ENCODE results near the gene PRM3.

The PRM3 gene, protein sequence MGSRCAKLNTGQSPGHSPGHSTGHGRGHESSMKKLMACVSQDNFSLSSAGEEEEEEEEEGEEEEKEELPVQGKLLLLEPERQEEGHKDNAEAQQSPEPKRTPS

DNA sequence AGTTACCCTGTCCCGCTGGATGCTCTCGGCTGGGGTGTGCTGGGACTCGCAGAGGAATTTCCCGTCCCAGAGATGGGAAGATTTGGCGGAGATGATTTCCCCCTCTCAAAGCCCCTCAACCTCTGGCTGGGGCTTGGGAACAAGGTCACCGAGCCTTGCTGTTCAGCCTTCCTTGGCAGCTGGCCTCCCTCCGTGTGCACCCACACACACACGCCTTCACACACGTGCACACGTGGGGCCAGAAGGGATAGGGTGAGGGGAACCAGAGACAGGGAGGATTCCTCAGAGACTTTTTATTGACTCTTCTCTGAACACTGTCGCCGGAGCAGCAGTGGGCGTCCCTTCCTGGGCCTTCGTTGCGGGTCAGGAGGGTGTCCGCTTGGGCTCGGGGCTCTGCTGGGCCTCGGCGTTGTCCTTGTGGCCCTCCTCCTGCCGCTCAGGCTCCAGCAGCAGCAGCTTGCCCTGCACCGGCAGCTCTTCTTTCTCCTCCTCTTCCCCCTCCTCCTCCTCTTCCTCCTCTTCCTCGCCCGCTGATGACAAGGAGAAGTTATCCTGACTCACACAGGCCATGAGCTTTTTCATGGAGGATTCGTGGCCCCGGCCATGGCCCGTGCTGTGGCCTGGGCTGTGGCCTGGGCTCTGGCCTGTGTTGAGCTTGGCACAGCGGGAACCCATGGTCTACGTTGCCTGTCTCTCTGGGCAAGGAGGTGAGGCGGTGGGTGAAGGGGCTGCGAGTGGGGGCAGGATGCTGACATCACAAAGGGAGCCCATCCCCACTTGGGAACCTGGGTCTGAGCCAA is at the start of gene PRM3:
Gene PRM3 (minus strand): TSS at position 709 of the 800 bp plus-strand sequence. CDS start 34 bp downstream, at position 675.
- in situ Hi-C loops (cut with HindIII; ENCODE audit: low sequenced_read_pairs) = no loop called here

DNA sequence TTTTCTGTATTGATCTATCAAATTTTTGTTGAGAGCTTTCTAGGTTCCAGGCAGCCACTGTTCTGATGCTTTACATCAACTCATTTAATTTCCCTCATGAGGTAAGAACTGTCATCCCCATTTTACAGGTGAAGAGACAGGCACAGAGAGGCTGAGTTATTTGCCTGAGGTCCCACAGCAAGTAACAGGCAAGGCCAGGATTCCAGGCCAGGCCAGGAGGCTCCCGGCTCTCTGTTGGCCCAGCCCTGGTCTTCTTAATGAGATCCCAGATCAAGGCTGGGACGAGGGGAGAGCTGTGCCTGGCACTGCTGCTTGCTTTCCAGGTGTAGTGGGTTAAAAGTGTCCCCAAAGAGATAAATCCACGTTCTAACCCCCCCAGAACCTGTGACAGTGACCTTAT is 49.4 kb upstream of the PRM3 start:
- in situ Hi-C loops (cut with HindIII; ENCODE audit: low sequenced_read_pairs) = no loop called here

DNA sequence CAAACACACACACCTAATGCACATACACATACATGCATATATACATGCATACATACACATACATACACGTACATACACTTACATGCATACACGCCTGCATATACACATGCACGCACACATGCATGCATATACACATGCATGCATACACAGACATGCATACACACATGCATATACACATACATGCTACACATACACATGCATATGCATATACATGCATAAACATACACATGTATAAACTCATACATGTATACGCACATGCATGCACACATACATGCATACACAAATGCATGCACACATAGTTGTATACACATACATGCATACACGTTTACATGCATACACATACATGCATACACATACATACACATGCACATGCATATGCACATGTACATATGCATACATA is 48.2 kb upstream of the PRM3 start:
- in situ Hi-C loops (cut with HindIII; ENCODE audit: low sequenced_read_pairs) = no loop called here

DNA sequence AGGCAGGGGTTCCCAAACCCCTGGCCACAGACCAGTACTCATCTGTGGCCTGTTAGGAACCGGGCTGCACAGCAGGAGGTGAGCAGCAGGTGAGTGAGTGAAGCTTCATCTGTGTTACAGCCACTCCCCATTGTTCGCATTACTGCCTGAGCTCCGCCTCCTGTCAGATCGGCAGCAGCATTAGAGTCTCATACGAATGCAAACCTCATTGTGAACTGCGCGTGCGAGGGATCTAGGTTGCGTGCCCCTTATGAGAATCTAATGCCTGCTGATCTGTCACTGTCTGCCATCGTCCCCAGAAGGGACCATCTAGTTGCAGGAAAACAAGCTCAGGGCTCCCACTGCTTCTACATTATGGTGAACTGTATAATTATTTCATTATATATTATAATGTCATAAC is 46.7 kb upstream of the PRM3 start:
- in situ Hi-C loops (cut with HindIII; ENCODE audit: low sequenced_read_pairs) = no loop called here

DNA sequence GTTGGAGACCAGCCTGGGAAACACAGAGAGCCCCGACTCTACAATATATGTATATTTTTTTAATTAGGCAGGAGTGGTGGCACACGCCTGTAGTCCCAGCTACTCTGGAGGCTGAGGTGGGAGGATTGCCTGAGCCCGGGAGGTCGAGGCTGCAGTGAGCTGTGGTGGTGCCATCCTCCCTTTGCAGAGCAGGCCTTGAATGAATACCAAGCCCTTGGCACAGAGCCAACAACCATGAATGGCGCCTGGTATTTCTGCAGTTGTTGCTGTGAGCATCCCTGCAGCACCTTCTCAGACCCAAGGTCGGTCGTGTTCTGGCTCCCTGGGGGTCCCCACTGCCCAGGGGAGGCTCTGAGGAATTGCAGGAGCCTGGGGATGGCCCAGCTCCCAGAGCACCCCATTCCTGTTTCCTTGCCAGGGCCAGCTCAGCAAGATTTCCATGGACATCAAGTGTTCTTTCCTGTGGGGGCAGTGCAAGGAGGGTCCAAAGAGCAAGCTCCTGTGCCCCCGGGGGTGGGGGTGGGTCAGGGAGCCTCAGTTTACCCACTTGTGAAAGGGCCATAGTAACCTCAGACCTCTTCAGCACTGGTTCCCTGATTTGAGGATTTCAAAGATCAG is 46.2 kb upstream of the PRM3 start:
- in situ Hi-C loops (cut with HindIII; ENCODE audit: low sequenced_read_pairs) = no loop called here

DNA sequence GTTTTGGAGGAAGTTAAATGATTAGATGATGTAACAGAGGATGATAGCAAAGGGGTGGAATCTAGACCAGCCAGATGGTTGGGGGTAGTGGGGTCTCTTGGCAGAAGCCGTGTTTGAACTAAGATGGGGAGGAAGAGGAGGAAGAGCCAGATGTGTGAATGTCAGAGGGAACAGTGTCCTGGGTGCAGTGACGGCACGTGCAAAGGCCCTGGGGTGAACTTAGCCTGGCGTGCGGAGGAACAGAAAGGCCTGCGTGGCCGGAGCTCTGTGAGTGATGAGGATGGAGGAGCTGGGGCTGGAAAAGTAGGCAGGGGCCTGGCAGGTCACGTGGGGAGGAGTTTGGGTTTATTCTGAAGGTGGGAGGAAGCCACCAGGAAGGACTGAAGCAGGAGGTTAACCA is 45.4 kb upstream of the PRM3 start:
- in situ Hi-C loops (cut with HindIII; ENCODE audit: low sequenced_read_pairs) = no loop called here

DNA sequence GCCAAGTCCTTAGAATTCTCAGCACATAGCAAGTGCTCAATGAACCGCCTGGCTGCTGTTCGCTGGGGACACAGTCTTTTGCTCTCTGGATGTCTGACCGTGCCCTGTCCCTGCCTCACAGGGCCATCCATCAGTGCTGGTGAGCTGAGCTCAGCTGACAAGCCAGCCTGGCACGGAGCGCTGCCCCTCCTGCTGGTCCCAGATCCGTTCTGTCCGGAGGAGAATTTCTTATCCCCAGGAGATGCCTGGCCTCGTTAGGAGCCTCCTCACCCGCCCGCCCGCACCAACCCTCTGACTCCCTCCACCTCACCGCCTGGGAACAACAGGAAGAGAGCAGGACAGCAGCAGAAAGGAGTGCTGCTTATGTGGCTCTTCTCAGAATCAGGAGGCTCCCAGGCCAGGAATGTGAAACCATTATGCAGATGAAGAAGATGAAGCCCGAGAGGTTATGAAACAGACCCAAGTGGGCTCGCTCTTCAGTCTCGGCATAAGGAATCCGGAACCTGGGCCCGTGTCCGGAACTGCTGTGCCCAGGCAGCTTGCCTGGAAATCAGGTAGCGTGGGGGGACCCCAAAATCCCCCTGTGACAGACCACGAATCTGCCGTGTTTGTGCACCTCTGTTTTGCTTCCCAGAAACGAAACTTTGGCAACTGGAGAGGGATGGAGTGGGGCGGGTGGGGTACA is 43.0 kb upstream of the PRM3 start:
- in situ Hi-C loops (cut with HindIII; ENCODE audit: low sequenced_read_pairs) = no loop called here

DNA sequence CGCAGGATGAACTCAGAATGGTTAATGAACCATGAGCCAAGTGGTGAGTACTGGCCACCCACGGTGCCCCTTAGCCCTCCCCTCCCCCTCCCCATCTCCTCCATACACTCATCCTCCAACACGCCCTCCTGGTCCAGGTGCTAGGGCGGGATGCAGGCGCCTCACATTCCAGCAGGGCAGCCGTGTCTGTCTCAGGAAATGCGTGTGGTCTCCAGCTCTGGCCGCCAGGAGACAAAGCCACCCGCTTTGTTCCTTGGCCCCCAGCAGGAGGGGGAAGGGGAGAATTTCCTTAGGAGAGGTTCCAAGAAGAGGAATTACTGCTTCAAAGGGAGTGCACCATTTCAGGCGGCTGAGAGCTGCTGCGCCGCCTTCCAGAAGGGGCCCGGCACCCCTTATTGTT is 42.1 kb upstream of the PRM3 start:
- in situ Hi-C loops (cut with HindIII; ENCODE audit: low sequenced_read_pairs) = no loop called here

DNA sequence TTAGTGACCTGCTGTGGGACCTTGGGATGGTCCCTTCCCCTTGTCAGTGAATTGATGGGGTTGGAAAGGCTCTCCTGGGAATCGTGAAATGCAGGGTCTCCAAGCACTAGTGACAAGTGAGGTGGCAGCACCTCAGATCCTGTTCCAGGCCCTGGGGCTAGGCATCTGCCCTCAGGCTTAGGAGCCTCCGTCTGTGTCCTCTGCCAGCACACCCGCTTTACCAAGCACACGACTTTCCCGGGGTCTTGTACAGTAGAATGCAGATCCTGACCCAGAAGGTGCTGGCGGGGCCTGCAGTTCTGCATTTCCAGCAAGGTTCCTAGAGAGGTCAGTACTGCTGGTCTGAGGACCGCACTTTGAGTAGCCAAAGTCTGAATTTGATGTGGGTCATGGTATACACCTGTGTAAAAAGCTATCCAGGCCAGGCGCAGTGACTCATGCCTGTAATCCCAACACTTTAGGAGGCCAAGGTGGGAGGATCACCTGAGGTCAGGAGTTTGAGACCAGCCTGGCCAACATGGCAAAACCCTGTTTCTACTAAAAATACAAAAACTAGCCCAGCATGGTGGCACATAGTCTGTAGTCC is 41.0 kb upstream of the PRM3 start:
- in situ Hi-C loops (cut with HindIII; ENCODE audit: low sequenced_read_pairs) = no loop called here

DNA sequence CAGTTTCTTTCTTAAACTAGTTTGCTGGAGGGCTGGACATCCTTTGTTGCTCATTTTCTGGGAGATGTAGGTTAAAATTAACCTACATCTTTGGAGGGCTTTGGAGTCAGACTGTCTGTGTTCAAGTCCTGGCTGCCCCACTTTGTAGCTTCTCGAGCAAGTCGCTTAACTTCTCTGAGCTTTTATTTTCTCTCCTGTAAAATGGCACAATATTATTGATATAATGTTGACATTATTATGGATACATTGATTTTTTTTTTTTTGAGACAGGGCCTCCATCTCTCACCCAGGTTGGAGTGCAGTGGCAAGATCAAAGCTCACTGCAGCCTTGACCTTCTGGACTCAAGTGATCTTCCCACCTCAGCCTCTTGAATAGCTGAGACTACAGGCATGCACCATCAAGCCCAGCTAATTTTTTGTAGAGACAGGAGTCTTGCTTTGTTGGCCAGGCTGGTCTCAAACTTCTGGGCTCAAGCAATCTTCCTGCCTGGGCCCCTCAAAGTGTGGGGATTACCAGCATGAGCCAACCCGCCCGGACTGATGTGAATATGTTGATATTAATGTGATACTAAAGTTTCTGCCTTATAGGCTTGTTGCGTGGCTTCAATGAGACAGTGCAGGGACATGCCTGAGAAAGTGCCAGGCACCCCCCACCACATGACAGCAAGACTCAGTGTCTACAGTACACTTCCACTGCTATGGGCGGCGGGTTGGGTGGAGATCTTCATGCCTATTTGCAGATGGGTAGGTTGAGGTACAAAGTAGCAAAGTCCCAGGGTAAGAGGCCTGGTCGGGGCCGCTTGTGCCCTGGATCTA is 40.3 kb upstream of the PRM3 start:
- in situ Hi-C loops (cut with HindIII; ENCODE audit: low sequenced_read_pairs) = no loop called here

DNA sequence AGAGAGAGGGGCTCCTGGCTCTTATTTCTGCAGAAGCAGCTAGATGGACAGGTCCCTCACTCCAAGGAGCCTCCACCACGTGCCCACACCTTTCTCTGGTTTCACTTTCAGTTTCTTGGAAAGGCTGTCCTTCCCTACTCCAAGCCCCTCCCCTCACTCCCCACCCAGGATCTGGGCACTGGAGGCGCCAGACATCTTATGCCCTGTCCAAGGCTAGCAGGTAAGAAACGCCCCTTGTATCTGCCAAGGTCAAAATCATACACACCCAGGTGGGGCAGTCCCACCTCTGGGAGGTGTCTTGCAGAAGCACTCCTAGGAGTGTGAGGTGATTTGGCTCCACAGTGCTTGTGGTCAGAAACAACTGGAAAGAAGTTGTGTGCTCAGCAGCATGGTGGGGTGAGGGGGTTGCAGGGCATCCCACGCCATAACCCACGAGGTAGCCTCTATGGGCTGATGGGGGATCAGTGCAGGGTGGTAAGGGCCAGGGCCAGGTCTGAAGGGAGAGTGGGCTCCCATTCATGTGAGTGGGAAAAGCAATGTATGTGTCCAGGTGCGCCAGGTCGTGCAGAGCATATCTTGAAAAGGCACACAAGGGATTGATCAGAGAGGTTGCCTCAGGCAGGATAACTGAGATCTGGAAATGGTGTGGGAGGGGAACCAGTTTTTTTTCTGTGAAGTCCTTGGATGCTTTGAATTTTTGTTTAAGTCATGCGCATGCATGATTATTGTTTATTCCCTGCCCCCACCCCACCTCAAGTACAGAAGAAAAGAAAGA is 39.5 kb upstream of the PRM3 start:
- in situ Hi-C loops (cut with HindIII; ENCODE audit: low sequenced_read_pairs) = no loop called here

DNA sequence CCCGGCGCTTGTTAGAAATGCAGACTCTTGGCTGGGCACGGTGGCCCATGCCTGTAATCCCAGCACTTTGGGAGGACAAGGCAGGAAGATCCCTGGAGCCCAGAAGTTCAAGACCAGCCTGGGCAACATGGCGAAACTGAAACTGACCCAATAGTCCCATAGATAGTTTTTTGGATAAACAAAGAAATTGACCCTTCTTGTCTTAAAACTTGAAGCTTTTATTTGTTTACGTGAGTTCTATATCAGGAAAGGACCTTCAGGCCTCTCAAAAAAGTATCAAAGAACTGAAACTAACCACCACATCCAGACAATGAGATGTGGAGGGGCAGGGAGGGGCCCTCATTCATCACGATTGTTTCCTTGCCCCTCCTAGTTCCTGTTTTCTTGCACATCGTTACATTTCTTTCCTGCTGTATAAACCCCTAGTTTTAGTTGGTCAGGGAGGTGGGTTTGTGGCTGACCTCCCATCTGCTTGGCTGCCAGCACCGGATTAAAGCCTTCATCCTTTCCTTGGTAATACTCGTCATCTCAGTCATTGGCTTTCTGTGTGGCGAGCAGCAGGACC is 37.6 kb upstream of the PRM3 start:
- in situ Hi-C loops (cut with HindIII; ENCODE audit: low sequenced_read_pairs) = no loop called here

DNA sequence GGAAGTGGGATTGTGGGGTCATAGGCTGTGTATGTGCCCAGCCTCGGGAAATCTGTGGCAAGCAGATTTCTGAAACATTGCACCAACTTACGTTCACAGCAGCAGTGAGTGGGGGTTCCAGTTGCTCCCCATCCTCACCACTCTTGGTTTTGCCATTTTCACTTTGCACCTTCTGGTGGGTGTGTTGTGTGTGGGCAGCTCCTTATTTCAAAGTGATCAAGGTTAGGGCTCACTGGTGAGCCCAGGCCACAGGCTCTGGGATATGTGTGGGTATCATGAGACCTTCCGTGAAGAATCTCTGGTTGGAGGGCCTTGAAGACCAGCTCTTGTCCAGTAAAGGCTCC is 37.2 kb upstream of the PRM3 start:
- in situ Hi-C loops (cut with HindIII; ENCODE audit: low sequenced_read_pairs) = no loop called here

DNA sequence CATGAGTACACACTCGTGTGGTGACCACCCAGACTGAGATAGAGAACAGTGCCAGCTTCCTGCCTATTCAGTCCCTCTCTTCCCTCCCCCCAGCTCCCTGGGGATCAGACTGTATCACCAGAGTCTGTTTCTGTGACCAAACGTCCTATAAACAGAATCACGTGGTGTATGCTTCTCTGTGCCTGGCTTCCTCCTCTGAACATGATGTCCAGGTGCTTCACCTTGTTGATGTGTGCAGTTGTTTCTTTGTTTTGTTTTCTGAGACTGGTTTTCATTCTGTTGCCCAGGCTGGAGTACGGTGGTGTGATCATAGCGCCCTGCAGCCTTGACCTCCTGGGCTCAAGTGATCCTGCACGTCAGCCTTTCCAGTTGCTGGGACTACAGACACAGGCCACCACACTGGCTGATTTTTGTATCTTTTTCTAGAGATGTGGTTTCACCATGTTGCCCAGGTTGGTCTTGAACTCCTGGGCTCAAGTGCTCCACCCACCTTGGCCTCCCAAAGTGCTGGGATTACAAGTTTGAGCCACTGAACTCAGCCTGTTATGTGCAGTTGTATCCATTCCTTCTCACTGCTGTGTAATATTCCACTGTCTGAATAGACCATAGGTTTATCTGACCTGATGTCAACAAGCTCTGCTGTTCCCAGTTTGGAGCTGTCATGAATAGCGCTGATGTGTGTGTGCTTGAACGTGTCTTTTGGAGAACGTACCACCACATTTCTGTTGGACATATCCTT is 36.6 kb upstream of the PRM3 start:
- in situ Hi-C loops (cut with HindIII; ENCODE audit: low sequenced_read_pairs) = no loop called here

DNA sequence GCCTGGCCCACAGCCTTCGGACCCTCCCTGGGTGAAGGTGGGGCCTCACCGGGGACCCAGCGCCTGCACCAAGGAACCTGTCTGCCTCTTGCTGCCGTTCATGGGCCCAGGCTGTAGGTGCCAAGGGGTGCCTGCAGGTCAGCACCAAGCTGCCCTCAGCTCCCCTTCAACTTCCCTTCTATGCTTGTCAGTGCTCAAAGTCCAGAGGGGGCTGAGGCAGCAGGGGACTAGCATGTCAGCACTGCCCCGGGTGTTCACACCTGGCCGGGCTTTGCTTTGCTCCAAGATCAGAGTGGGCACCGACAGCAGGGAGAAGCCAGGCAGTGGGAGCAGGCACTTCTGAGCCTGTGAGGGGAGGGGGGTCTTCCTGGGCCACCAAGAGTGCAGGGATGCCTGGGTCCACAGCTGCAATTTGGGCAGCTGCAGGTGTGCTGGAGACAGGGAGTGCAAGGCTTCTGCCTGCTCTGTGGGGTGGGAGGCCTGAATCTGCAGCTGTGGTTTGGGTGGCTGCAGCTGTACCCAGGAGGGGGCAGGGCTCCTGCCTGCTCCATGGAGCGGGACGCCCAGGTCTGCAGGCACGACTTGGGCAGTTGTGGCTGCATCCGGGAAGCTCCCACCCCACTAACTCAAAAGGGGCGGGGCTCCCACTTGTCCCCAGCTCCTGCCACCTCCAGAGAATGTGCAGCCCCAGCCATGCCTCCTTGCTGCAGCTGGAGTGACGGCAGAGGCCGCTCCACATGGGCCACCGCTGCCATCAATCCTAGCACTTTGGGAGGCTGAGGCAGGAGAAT is 35.3 kb upstream of the PRM3 start:
- in situ Hi-C loops (cut with HindIII; ENCODE audit: low sequenced_read_pairs) = no loop called here

DNA sequence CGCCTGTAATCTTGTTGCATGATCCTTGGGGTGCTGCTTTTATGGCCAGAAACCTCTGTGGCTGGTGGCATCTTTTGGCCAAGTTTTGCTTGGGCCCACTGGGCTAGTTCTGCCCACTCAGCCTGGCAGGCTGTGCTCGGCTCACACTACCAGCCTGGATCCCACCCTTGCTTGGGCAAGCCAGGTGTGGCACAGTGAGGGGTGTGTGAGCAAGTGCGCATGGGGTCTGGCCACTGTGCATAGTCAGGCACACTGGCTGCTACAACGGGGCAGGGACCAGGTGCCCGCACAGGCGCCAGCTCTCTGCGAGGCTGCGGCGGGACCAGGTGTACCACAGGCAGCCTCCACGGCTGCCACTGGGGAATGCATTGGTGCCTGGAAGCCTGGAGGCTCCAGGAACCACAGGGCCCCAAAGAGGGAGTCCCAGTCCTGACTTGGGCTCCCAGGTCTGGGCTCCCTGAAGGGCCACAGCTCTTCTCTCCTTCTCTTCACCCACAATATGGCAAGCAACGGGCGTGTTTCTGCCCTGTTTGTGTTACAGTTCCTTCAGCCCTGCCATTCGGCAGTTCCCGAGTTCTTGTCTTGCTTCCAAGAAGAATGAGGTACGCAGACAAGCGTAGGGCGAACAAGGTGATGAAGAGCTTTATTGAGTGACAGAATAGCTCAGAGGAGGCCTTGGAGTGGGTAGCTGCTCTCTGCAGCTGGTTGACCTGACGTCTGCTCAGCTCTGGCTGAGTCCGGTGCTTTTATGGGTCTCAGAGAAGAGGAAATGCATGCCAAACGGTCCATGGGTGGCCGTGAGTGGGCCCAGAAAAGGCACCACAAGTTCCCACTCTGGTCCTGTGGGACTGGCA is 34.4 kb upstream of the PRM3 start:
- in situ Hi-C loops (cut with HindIII; ENCODE audit: low sequenced_read_pairs) = no loop called here

DNA sequence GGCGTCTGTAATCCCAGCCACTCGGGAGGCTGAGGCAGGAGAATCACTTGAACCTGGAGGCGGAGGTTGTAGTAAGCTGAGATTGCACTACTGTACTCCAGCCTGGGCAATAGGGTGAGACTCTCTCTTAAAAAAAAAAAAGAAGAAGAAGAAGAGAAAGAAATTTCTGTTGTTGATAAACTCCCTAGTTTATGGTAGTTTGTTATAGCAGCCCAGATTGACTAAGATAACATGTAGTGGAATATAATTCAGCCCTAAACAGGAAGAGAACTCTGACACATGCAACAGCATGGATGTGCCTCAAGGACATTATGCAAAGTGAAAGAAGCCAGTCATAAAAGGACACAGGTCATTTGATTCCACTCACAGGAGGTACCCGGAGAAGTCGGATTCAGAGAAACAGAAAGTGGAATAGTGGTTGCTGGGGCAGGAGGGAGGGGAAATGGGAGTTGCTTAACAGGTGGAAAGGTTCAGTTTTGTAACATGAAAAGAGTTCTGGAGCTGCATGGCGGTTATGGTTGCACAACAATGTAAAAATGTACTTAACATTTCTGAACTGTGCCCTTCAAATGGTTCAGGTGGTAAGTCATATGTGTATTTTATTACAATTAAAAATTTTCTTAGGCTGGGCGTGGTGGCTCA is 33.7 kb upstream of the PRM3 start:
- in situ Hi-C loops (cut with HindIII; ENCODE audit: low sequenced_read_pairs) = no loop called here

All from DLD1 (cell line).